OCI-LY7 (cell line): Measurements from ENCODE around the gene NPIPB2.

ENCODE experiments used
- EZH2phosphoT487 ChIP-seq: fragments of 200-600 bp; sonication (generic); IDR thresholded peaks from 2 replicates; pipeline ENCODE4 v1.6.1; 2018; ENCODE audit warnings: low read depth, borderline replicate concordance, mild to moderate bottlenecking, mixed run types, antibody characterized with exemption, low read length, moderate library complexity, mixed read lengths
- TF ChIP-seq, protein P1 (sequence below): fragments of 200-600 bp; sonication (generic); conservative IDR thresholded peaks from 2 replicates; pipeline ENCODE4 v1.5.1; 2014; ENCODE audit warnings: mild to moderate bottlenecking, antibody characterized with exemption, low read length, moderate library complexity, mixed read lengths

DNA sequence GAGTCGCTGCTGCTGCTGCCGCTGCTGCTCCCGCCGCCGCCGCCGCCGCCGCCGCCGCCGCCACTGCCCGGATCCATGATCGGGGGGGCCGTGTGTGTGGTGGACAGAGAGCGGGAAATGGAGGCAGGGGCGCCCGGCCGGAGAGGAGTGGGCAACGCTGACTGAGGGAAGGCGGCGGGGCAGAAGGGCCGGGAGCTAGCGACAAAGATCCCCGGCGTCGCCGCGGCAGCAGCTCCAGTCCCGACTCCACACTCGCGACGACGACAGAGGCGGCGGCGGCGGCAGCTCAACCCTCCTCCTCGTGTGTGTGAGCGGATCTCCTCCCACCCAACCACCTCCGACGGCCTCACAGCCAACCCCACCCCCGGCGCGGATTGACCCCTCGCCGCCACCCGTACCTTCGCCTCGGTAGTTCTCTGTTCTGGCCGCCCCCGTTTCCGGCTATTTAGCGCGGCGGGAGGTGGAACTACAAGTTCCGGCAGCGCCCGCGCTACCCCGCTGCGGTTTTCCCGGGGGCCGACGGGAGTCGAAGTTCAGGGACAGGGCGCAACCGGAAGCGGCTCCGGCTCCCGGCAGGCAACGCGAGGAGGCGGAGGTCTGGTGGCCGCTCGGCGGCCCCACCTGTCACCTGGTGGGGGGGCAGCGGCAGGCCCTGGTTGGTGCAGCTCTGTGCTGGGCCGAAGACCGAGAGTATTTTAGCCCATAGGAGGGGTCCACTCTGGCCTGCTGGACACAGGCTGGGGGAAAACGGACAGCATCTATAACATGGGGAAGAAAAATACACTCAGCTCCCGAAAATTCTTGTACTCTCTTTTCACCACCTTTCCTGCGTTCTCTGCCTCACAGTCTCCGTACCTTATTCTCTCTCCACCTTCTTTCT, 26.0 kb downstream of the NPIPB2 start, which contains the start of gene GSPT1:
- TF ChIP-seq, protein P1, sequence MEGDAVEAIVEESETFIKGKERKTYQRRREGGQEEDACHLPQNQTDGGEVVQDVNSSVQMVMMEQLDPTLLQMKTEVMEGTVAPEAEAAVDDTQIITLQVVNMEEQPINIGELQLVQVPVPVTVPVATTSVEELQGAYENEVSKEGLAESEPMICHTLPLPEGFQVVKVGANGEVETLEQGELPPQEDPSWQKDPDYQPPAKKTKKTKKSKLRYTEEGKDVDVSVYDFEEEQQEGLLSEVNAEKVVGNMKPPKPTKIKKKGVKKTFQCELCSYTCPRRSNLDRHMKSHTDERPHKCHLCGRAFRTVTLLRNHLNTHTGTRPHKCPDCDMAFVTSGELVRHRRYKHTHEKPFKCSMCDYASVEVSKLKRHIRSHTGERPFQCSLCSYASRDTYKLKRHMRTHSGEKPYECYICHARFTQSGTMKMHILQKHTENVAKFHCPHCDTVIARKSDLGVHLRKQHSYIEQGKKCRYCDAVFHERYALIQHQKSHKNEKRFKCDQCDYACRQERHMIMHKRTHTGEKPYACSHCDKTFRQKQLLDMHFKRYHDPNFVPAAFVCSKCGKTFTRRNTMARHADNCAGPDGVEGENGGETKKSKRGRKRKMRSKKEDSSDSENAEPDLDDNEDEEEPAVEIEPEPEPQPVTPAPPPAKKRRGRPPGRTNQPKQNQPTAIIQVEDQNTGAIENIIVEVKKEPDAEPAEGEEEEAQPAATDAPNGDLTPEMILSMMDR: peak; percentile 48
- no peak for TF ChIP-seq EZH2phosphoT487
